WTC11 (cell line): ENCODE data around the gene THOC5.

ENCODE experiments used
- NR2C2 ChIP-seq: sonication (generic); formaldehyde crosslinking; IDR thresholded peaks from 2 replicates; pipeline ENCODE4 v1.8.0; 2022; ENCODE audit warnings: mild to moderate bottlenecking, missing genetic modification reagents
- TEAD4 ChIP-seq: sonication (generic); formaldehyde crosslinking; IDR thresholded peaks from 2 replicates; pipeline ENCODE4 v1.8.0; 2022; ENCODE audit warnings: mild to moderate bottlenecking, missing genetic modification reagents
- ZNF512 ChIP-seq: sonication (generic); formaldehyde crosslinking; IDR thresholded peaks from 2 replicates; pipeline ENCODE4 v1.8.1; 2022; ENCODE audit warnings: missing genetic modification reagents, borderline replicate concordance
- TF ChIP-seq, protein P1 (sequence below): fragments of 200-600 bp; IDR thresholded peaks from 2 replicates; pipeline ENCODE4 v1.8.0; 2022; ENCODE audit warnings: antibody characterized with exemption
- TF ChIP-seq, protein P2 (sequence below): sonication (generic); formaldehyde crosslinking; IDR thresholded peaks from 2 replicates; pipeline ENCODE4 v1.8.1; 2023; ENCODE audit warnings: mild to moderate bottlenecking, missing genetic modification reagents, moderate library complexity

- TF ChIP-seq, protein P1, sequence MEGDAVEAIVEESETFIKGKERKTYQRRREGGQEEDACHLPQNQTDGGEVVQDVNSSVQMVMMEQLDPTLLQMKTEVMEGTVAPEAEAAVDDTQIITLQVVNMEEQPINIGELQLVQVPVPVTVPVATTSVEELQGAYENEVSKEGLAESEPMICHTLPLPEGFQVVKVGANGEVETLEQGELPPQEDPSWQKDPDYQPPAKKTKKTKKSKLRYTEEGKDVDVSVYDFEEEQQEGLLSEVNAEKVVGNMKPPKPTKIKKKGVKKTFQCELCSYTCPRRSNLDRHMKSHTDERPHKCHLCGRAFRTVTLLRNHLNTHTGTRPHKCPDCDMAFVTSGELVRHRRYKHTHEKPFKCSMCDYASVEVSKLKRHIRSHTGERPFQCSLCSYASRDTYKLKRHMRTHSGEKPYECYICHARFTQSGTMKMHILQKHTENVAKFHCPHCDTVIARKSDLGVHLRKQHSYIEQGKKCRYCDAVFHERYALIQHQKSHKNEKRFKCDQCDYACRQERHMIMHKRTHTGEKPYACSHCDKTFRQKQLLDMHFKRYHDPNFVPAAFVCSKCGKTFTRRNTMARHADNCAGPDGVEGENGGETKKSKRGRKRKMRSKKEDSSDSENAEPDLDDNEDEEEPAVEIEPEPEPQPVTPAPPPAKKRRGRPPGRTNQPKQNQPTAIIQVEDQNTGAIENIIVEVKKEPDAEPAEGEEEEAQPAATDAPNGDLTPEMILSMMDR, result no peak
- no peak for TF ChIP-seq ZNF512 (CRISPR knock-in tag)
- no peak for TF ChIP-seq NR2C2 (CRISPR knock-in tag)
- no peak for TF ChIP-seq TEAD4
- TF ChIP-seq, protein P2, sequence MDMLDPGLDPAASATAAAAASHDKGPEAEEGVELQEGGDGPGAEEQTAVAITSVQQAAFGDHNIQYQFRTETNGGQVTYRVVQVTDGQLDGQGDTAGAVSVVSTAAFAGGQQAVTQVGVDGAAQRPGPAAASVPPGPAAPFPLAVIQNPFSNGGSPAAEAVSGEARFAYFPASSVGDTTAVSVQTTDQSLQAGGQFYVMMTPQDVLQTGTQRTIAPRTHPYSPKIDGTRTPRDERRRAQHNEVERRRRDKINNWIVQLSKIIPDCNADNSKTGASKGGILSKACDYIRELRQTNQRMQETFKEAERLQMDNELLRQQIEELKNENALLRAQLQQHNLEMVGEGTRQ (CRISPR knock-in tag), result no peak
Observed at GRCh38 chr22:29457730-29458129, 95.8 kb downstream of the THOC5 start.
